NCI-H2227 (cell line): ENCODE data around the gene OLFML2B.
"Not testable (repeated sequence)": the region's sequence is repeated elsewhere in the genome, so short reads cannot be mapped to it uniquely, and the experiment has no call there.

Experiments
- DNase-seq: peaks from one replicate; lab custom pipeline; 2025; ENCODE audit not compliant: unreplicated experiment; lab: John Stamatoyannopoulos, UW

The OLFML2B gene

DNA sequence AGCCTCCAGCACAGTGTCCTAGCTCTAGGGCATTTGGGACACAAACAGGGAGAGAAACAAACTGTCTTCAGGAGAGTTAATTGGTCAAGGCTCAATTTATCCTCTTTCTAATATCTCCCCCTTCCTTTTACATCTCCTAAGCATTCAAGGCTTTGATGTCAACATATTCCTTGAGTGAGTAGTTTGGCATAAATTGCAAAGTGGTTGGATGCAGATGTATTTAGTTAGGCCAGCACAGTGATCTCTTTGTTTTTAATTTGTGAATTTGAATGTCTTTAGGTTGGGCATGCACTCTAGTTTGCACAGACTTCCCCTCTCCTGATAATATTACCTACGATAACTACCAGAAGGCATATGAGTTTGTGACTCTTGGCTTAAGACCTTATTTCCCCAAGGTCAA, 12.5 kb upstream of the OLFML2B start:
- no peak for DNase-seq

DNA sequence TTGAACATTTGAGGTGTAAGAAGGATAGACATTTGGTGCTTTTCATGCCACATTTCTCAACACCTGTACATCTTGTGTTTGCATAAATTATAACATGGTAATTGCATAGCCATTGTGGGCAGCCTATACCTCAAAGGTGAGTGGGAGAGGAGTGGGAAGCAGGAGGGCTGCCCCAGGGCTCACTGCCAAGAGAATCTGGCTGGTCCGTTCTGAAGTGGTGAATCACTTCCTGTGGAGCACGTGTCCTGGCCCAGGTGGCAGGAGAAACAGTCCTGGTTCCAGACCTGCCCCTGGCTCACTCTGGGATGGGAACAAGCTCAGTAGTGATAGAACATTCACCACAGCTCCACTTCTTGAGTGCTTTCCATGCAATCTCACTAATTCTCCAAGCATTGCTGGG, 11.6 kb upstream of the OLFML2B start:
- no peak for DNase-seq

DNA sequence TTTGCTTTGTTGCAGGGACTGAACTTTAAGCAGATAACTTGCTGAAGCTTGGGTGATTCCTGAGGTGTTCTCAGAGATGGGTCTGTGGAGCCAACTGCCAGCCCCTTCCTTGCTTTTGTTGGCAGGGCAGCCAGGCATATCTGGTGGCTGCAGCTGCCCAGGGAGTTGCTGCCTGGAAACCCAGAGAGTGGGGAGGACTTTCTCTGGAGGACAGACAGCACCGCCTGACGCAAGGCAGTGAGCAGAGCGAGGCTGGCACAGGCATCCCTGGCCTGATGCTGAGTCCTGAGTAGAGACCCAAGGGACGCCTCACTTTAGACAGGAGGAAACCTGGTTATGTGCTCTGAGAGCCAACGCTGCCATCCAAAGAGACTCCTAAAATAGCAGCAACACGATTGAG, 9.8 kb upstream of the OLFML2B start:
- DNase-seq = no peak

DNA sequence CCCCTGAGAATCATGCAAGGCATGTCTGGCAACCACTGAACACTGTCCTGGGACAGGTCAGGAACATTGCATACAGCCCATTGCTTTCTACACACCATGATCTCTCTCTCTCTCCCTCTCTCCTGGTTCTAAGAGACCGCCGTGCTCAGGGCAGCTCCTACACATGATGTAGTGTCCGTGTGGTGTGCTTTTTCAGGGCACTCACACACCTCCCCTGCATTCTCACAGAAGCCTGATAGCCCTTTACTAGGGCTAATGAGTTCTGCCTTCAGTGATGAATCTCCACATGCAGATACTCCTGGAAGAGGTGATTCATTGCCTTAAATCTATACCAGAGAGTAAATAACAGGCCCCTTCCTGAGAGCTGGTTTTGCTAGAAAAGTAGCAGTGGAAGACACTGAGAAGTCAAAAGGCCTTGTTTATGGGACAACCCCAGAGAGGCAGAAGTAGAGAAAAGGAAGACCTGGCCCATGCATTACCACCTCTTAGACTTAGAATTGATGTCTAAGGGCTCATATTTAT, 7.2 kb upstream of the OLFML2B start:
- DNase-seq = no peak

DNA sequence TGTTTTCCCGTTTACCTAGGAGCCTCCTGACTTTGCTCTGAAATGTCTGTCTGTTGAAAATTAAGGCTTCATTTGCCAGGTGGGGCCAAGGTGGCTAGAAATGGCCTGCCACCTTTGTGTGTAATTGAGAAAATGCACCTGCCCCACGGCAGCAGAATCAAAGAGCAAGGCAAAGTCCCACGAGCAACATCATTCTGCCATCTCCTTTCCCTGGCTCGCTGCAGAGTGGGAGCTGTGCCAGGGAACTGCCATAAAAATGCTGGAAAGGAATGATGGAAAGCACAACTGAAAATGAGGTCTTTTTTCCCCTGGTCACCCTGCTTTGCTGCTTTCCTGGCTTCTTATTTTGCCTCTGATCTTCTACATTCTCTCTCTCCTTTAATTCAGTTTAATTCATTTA, 5.5 kb upstream of the OLFML2B start:
- no peak for DNase-seq

DNA sequence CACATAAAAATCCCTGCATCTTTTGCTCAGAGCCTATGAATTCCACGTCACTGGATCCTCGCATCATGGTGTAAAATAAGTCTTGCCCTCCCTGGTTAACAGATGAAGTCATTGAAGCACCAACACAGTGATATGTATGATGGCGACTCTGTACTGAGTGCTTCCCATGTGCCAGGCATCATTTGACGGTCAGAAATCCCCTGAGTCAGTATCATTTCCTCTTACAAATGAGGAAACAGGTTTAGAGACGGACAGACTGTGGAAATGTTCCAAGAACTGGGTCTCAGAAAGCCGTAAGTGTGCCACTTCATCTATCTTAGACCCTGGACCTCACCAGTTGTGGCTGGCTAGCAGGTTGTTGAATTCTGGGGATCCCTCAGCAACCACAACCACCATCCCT, 5.1 kb upstream of the OLFML2B start:
- no peak for DNase-seq

DNA sequence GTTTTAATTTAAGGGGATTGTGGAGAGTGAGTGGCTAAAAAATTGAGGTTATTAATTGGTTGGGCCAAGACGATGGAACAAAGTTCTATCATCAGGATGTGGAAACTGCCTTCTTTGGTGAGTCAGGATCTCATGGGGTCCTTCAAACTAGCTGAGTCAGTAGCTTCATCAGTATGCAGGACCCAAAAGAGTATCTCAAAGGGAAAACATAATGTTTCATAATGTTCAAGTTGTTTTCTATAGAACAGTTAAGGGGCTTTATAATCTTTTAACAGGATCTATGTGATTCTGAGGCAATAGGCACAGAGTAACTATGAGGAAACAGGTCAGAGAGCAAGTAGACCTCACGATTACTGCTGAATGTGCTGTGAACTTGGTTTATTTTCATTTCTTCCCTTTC, 3.2 kb upstream of the OLFML2B start:
- no peak for DNase-seq

DNA sequence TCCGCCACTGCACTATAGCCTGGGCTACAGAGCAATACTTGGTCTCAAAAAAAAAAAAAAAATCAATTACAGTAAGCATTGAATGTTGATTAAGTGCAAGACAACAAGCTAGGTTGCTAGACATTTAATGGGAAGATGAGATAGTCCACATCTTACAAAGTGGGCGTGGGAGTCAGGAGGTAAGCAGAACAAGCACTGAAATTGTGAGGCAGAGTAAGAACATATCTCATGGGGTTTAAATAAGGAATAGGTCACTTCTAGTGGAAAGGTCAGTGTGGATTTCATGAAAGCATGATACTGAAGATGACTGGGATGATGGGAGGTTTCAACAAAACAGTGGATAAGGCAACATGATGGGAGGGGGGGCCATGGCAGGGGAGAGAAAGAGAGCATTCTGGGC, 1.9 kb upstream of the OLFML2B start:
- no peak for DNase-seq

DNA sequence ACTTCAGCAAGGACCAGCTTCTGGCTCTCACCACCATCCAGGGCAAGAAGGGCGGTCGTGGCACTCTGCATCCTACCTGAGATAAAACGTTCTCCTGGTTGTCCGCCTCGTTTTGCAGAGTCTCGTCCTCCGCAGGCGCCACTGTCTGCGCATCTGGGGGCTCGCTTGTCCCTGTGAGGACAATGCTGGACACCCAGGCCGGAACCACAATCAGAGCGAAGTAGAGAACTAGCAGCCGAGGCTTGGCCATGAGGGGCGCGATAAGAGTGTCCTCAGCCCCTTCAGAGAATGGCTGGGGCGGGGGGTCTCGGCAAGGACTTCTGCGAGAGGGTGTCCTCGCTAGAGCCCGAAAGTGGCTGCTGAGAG, 505 bp downstream of the OLFML2B start:
- peak; percentile 51 for DNase-seq

DNA sequence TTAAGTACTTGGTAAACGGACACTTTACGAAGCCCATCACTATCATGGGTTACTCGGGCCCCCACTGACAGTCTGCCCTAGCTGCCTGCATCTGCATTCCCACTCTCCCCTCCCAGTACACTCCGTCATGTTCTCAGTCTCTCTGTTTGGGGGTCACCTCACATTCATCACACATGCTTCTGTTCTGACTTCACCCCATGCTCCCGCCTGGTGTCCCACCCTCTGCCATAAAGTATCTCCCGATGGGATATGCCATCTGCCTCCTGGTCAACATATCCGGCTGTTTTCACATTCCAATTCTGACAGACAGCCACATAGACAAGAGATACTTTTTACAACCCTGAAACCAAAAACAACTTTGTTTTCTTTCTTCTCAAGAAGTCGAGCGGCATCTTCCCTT, 1.0 kb downstream of the OLFML2B start:
- DNase-seq = no peak

DNA sequence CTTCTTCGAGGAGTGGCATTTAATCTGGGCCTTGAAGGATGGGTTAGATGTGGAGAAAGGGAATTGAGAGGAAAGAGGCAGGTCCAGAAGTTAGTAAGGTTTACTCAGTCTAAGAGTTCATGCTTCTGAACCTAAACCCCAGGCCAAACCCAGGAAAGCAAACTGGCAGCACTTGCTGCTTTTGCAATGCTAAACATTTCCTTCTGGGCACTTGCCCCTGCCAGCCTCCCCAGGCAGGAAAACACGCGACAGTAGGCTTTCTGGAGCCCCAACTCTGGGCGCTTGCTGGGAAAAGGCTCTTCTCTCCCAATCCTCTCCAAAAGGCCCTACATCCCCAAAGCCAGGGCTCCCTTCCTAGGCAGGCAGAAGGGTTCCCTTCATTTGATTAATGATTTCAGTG, 2.5 kb downstream of the OLFML2B start:
- DNase-seq = no peak

DNA sequence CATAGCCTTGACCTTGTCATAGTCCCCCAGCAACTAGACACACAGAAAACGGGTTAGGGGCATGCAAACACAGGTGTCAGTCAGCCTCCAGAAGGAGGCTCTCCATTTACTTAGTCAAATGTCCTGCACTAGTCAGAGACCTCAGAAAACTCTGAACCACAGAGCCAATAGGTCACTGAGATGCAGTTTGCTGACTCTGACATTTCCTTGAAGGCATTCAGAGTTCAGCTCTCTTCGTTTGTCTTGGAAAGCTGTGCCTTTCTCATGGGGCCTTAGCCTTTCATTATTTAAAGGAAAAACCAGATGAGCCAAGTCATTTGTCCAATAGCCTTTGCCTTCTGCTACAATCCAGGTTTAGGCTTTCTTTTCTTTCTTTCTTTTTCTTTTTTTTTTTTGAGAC, 3.5 kb downstream of the OLFML2B start:
- DNase-seq = no peak

DNA sequence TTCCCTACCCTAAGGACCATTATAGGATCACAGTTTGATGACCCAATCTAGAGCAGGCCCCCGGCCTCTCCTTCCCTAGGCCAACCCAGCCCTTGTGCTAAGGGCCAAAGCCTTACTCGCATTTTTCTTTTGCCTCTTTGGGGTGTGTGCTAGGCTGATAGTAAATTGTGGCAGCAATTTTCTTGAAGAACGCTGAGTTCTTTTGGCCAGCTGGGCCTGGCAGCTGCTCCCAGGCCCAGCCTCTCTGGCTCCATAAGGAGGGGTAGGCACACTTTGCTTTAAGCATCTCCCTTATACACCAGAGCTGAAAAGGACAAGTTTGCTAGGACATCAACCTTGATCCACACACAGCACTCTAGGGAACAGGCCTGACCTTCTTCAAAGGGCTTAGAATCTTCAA, 4.2 kb downstream of the OLFML2B start:
- DNase-seq = no peak

DNA sequence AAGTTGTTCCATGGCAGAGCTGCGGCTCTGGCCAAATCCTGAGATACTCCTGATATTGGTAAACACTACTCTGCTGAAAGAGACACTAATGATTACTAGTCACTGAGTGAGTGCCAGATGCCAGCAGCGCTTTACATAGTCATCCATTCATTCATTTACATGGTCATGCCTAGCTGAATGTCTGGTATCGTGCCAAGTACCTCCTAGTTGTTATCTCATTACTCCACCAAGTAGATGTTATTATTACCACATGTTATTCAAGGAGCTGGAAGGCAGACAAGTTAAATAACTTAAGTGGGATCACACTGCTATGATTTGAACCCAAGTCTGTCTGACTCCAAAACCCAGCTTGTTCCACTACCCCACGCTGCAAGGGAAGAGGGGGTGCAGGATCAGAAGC, 4.7 kb downstream of the OLFML2B start:
- no peak for DNase-seq

DNA sequence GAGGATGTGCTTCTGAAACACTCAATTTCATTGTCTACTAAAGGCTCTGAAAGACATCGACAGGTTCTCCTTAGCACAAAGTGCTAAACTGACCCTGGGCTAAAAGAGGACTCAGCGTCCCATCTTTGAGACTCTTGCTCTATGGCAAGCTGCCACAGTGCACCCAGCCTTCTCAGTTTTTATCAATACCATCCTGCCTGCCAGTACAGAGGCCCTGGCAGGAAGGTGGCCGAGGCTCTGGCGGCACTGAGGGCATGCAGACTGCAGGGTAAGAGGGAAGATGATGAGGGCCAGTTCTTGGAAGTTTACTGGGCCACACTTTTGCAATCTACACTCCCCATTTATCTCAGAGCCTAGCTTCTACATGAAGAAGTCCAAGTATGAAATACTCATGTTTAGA, 5.3 kb downstream of the OLFML2B start:
- no peak for DNase-seq

DNA sequence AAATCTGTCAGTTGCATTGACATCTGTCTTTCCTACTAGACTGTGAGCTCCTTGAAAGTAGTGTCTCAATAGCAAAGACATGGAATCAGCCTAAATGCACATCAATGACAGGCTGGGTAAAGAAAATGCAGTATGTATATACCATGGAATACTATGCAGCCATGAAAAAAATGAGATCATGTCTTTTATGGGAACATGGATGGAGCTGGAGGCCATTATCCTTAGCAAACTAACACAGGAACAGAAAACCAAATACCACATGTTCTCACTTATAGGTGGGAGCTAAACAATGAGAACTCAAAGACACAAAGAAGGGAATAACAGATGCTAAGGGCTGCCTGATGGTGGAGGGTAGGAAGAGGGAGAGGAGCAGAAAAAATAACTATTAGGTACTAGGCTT, 5.9 kb downstream of the OLFML2B start:
- DNase-seq = not testable (repeated sequence)

DNA sequence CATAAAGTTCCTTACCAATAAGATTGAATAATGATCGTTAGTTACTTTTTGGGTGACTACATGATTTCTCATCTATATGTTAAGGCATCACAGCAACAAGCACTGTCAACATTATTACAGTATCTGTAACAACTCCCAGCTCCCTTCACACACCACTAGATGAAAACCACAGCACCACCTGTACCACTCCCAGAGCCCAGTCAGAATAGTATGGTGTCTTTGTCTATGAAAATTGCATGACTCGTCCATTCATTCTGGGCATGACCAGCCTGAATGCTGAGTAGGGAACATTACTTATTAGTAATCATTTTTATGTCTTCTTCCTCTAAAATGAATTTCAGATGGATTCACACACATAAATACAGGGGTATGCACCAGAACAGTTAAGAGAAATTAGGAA, 7.0 kb downstream of the OLFML2B start:
- DNase-seq = no peak

DNA sequence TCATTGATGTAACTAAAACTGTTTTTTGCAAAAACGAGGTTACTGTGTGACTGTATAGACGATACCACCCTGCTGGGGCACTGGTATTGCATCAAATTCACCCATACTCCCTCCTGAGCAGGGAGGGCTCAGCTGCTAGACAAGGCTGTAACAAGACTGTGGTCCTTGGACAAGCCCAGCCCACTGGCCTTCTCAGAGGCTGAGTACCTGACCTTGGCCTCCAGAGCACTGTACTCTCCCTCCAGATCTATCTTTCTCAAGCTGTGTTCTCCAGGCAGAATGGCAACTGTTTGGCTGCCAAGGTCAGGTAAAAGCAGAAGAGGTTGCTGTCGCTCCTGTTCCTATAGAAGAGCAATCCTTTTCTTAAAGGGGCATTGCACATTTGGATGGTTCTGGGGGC, 8.5 kb downstream of the OLFML2B start:
- no peak for DNase-seq

DNA sequence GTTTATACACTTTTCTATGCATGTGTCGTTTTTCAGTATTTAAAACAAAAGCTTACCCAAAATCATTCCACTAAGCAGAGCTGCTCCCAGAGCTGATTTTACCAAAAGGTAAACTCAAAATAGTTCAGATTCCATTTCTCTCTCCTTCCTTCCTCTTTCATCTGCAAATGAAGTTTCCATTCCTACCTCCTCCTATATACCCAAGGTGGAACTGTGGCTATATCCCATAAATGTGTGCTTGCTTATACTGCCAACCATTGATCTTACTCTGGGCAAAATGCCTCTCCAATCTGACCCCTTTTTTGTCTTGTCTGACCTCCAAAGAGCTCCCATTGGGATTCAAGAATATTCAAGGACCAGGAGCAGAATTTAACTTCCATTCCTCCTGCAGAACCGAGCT, 9.5 kb downstream of the OLFML2B start:
- DNase-seq = peak; percentile 46

DNA sequence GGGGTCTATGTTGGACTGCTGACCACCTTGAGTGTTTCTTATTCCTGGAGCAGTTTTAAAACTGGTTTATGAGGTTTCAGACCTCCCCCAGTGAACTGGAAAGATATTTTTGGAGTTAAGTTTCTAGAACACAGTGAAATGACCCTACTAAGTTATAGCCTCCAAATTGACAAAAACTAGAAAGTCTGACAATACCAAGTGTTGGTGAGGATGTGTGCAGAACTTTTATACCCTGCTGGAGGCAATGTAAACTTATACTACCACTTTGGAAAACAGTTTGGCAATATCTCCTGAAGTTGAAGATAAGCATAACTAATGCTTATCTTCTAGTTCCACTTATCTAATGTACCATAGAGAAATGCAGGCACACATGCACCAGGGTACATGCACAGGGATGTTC, 10.4 kb downstream of the OLFML2B start:
- no peak for DNase-seq

DNA sequence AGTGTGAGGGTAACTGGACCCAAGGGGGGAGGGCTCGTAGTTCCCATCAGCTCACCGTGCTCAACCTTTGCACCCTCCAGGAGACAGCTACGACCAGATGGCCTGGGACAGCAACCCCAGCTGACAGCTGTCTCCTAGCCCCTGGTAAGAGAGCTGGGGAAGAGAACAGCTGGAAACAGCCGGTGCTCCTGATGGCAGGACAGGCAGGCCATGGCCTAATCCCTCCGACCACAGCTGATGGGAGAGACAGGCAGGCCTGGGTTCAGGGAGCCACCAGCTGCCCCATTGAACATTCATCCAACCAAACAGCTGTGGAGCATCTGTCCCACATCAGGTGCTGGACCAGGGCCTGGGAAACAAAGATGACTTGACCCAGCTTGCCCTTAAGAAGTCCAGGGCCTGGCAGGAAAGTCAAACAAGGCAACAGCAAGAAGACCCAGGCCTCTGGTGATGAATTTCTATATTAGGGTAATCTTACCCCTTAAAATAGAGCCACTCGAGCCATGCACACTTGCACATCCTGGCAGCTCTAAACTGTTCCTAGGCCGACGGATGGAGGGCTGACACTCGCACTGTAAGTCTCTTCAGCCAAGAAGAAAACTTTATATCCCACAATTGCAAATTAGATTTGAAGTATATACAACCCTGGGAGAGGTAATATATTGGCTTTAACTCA, 12.2 kb downstream of the OLFML2B start:
- no peak for DNase-seq

DNA sequence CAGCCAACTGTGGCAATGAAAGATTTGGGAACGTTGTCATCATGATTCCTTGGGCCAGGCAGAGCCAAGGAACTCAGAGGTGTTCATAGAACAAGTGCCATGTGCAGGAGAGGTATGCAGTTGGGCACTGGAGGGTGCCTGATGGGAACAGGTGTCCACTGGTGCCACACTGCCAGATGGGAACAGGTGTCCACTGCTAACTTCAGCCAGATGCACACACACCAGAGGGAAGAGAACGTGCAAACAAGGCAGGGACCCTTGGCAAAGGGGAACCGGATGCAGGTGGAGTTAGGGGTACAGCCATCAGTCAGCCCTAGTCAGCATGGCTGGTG, 13.5 kb downstream of the OLFML2B start:
- DNase-seq = no peak

DNA sequence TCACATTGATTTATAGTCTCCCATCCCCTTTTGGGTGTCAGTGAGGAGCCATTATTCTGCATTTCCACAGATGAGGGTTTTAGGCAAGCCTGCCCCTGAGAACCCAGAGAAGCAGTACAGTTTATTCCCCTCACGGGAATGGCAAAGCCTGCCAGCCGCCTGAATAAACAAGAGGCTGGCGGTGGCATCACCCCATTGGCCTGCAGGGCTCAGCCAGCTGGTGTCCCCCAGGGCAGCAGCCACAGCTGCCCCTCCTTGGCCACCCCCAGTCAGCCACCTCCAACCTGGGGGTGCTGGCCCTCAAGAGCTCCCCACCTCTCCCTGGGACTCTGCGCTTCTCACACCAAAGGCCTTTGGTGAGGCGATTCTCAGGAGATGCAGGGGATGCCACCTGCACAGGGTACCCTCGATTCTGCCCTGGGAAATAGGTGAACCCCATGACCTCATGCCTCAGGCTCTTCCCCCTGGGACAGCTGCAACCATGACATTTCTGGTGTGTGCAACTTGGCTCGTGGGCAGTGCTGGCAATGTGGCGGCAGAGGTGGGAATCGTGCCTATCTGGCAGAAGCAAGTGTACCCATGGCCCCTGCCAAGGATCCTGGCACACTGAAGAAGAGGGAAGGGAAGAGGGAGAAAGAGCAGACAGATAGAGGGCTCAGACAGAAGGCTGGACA, 14.0 kb downstream of the OLFML2B start:
- DNase-seq = no peak
